Measurements from ENCODE around the gene SH3BP1. TPM values are rescaled to one million over a fixed set of nuclear protein-coding genes. Genes with fewer than 3 reads are reported as not detected.

SH3BP1 gene
- total and polyA plus RNA-seq, 9 of the 15 experiments (the other 6 are each of a cell fraction or from before 2014, with no cell fraction given) = 0.10 to 36.2 (median 10.4) TPM

GRCh38 chr22:37677493-37677974 lies 38.1 kb downstream of the SH3BP1 start (continued):
- TF ChIP-seq NKRF (IDR thresholded peaks at IDR 0.05; ENCODE audit: borderline replicate concordance) = 0 out of 2 replicates have a peak, but pooled peaks have one; percentile 67
- peak; percentile 0 for TF ChIP-seq TAF1 (IDR thresholded peaks at IDR 0.05; ENCODE audit: control insufficient read depth, extremely low read depth, insufficient read depth, low read length, severe bottlenecking)
- TF ChIP-seq TFAP4 (CRISPR knock-in tag; IDR thresholded peaks at IDR 0.05; ENCODE audit: borderline replicate concordance) = peak; percentile 40; the same call in 1 of the 2 replicates
- no peak for TF ChIP-seq DMBX1 (CRISPR knock-in tag; IDR thresholded peaks at IDR 0.05; ENCODE audit: borderline replicate concordance)
- TF ChIP-seq, protein P1, sequence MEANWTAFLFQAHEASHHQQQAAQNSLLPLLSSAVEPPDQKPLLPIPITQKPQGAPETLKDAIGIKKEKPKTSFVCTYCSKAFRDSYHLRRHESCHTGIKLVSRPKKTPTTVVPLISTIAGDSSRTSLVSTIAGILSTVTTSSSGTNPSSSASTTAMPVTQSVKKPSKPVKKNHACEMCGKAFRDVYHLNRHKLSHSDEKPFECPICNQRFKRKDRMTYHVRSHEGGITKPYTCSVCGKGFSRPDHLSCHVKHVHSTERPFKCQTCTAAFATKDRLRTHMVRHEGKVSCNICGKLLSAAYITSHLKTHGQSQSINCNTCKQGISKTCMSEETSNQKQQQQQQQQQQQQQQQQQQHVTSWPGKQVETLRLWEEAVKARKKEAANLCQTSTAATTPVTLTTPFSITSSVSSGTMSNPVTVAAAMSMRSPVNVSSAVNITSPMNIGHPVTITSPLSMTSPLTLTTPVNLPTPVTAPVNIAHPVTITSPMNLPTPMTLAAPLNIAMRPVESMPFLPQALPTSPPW (CRISPR knock-in tag; IDR thresholded peaks at IDR 0.05) = no peak
- TF ChIP-seq, protein P2, sequence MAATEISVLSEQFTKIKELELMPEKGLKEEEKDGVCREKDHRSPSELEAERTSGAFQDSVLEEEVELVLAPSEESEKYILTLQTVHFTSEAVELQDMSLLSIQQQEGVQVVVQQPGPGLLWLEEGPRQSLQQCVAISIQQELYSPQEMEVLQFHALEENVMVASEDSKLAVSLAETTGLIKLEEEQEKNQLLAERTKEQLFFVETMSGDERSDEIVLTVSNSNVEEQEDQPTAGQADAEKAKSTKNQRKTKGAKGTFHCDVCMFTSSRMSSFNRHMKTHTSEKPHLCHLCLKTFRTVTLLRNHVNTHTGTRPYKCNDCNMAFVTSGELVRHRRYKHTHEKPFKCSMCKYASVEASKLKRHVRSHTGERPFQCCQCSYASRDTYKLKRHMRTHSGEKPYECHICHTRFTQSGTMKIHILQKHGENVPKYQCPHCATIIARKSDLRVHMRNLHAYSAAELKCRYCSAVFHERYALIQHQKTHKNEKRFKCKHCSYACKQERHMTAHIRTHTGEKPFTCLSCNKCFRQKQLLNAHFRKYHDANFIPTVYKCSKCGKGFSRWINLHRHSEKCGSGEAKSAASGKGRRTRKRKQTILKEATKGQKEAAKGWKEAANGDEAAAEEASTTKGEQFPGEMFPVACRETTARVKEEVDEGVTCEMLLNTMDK (IDR thresholded peaks at IDR 0.05; ENCODE audit: borderline replicate concordance, insufficient read depth, low read depth, low read length, poor library complexity, severe bottlenecking) = no peak
- no peak for TF ChIP-seq TCF7L2 (IDR thresholded peaks at IDR 0.05; ENCODE audit: low read depth, low read length)
- TF ChIP-seq SMARCA4 (IDR thresholded peaks at IDR 0.05) = no peak
- TF ChIP-seq FOXJ2 (tag; IDR thresholded peaks at IDR 0.05) = no peak
